CD14-positive monocyte (primary cell): ENCODE measurements around the gene EXOC4. TPM values are rescaled to one million over a fixed set of nuclear protein-coding genes. Genes with fewer than 3 reads are reported as not detected.

Source experiments
- DNase-seq, 3 donors: peaks; one replicate each; pipeline ENCODE4 v3.0.0-alpha.2; 2011 to 2022
- H2AFZ ChIP-seq: 2 replicates; pipeline ENCODE4 v1.6.0; 2012; ENCODE audit warnings: mild to moderate bottlenecking, low read depth, low read length, inconsistent platforms; ENCODE audit not compliant: insufficient read depth, poor library complexity, severe bottlenecking
- H3K27ac ChIP-seq, 2 donors: 1 replicate in 1 of 2; 2 replicates in 1 of 2; pipeline ENCODE4 v1.5.1; 2012 to 2013; ENCODE audit warnings: low read length in 2 of 2, control low read depth in 1 of 2, inconsistent platforms in 1 of 2, low read depth in 1 of 2, mild to moderate bottlenecking in 1 of 2
- H3K27me3 ChIP-seq, 2 donors: one replicate each; pipeline versions ENCODE4 v1.6.0 to v1.6.1; 2011 to 2013; ENCODE audit warnings: low read length in 2 of 2; ENCODE audit not compliant: control insufficient read depth in 2 of 2, insufficient read depth in 2 of 2
- H3K36me3 ChIP-seq, 2 donors: replicated peaks in 1 of 2; 1 replicate in 1 of 2; 2 replicates in 1 of 2; pipeline versions ENCODE4 v1.5.1 to v1.6.1; 2012 to 2013; ENCODE audit warnings: low read length in 2 of 2, control low read depth in 1 of 2, inconsistent platforms in 1 of 2, mild to moderate bottlenecking in 1 of 2; ENCODE audit not compliant: insufficient read depth in 2 of 2, control insufficient read depth in 1 of 2
- H3K4me1 ChIP-seq, 2 donors: 1 replicate in 1 of 2; 2 replicates in 1 of 2; pipeline versions ENCODE4 v1.5.1 to v1.6.1; 2012 to 2013; ENCODE audit warnings: low read length in 2 of 2, control low read depth in 1 of 2, inconsistent platforms in 1 of 2, mild to moderate bottlenecking in 1 of 2, moderate library complexity in 1 of 2; ENCODE audit not compliant: insufficient read depth in 2 of 2, control insufficient read depth in 1 of 2
- H3K4me2 ChIP-seq: replicated peaks from 2 replicates; pipeline ENCODE3; 2012; ENCODE audit warnings: low read length, moderate library complexity, mild to moderate bottlenecking; ENCODE audit not compliant: poor library complexity, severe bottlenecking; ENCODE audit errors: extremely low read depth
- H3K4me3 ChIP-seq, 3 experiments: fragments of 200-600 bp in 1 of 3; sonication (generic) in 1 of 3; replicated peaks in 1 of 3; 1 replicate in 2 of 3; 2 replicates in 1 of 3; pipeline ENCODE4 v1.5.1; 2011 to 2013; ENCODE audit warnings: low read length in 3 of 3, mild to moderate bottlenecking in 3 of 3, control low read depth in 2 of 3, low read depth in 2 of 3, inconsistent platforms in 1 of 3, moderate library complexity in 1 of 3
- H3K79me2 ChIP-seq: 2 replicates; pipeline ENCODE4 v1.6.0; 2012; ENCODE audit warnings: mild to moderate bottlenecking, control low read depth, inconsistent platforms, low read length, moderate library complexity; ENCODE audit not compliant: insufficient read depth
- H3K9ac ChIP-seq: 2 replicates; pipeline ENCODE4 v1.6.0; 2017; ENCODE audit warnings: low read length, mild to moderate bottlenecking; ENCODE audit not compliant: insufficient read depth, poor library complexity, severe bottlenecking
- H3K9me3 ChIP-seq, 2 donors: replicated peaks in 1 of 2; 1 replicate in 1 of 2; 2 replicates in 1 of 2; pipeline versions ENCODE4 v1.5.1 to v1.6.1; 2012 to 2013; ENCODE audit warnings: low read length in 2 of 2, control low read depth in 1 of 2; ENCODE audit not compliant: control insufficient read depth in 1 of 2, insufficient read depth in 1 of 2
- H4K20me1 ChIP-seq: 2 replicates; pipeline ENCODE4 v1.6.0; 2012; ENCODE audit warnings: mild to moderate bottlenecking, low read length, control low read depth, moderate library complexity; ENCODE audit not compliant: insufficient read depth
- H3K27ac Mint-ChIP-seq, 7 donors: one replicate each; pipeline ENCODE4 v1.8.0; 2020; ENCODE audit warnings: mild to moderate bottlenecking in 7 of 7, mixed read lengths in 7 of 7, moderate library complexity in 6 of 7, inconsistent platforms in 2 of 7
- H3K27me3 Mint-ChIP-seq, 3 donors: one replicate each; pipeline ENCODE4 v1.8.0; 2021 to 2022; ENCODE audit warnings: low read depth in 3 of 3, mild to moderate bottlenecking in 3 of 3, mixed read lengths in 3 of 3, moderate library complexity in 3 of 3, inconsistent platforms in 1 of 3
- H3K36me3 Mint-ChIP-seq, 2 donors: one replicate each; pipeline ENCODE4 v1.8.0; 2020; ENCODE audit warnings: mixed read lengths in 2 of 2, inconsistent platforms in 1 of 2, mild to moderate bottlenecking in 1 of 2
- H3K4me1 Mint-ChIP-seq: one replicate; pipeline ENCODE4 v1.8.0; 2020; ENCODE audit warnings: mild to moderate bottlenecking, mixed read lengths
- H3K4me3 Mint-ChIP-seq, 2 donors: one replicate each; pipeline ENCODE4 v1.8.0; 2020; ENCODE audit warnings: mild to moderate bottlenecking in 2 of 2, mixed read lengths in 2 of 2, moderate library complexity in 1 of 2
- H3K9me3 Mint-ChIP-seq, 7 donors: one replicate each; pipeline ENCODE4 v1.8.0; 2020 to 2022; ENCODE audit warnings: mixed read lengths in 7 of 7, mild to moderate bottlenecking in 6 of 7, moderate library complexity in 6 of 7, inconsistent platforms in 2 of 7
- WGBS: methylation state at CpG from one replicate; pipeline ENCODE4 v1.1.5; 2013; ENCODE audit warnings: missing lambda C conversion rate; ENCODE audit not compliant: insufficient coverage; 5-methylcytosine and 5-hydroxymethylcytosine counted together
- intact Hi-C, 2 donors: fragments of 100-400 bp; cut with micrococcal nuclease; formaldehyde crosslinking; loops; one replicate each; pipeline versions ENCODE4 v1.15.0 to v1.15.1; 2023
- polyA plus RNA-seq, 3 donors: library from polyadenylated mRNA; depleted of rRNA in 1 of 3; unstranded in 2 of 3; stranded (reverse) in 1 of 3; fragments of 300-500 nt in 2 of 3; fragments of >200 nt in 1 of 3; fragmentation: Illumina TruSeq in 2 of 3; gene quantifications; 1 replicate in 2 of 3; 2 replicates in 1 of 3; pipeline ENCODE4 v1.2.3, GENCODE V29; 2012 to 2021
- TF ChIP-seq, protein P1 (sequence below): fragments of 200-600 bp; IDR thresholded peaks from one replicate; pipeline ENCODE4 v1.8.0; 2022; ENCODE audit warnings: antibody characterized with exemption, mild to moderate bottlenecking

Gene EXOC4
- polyA plus RNA-seq, 3 donors, result 20.6 to 22.3 (median 22.3) TPM

DNA sequence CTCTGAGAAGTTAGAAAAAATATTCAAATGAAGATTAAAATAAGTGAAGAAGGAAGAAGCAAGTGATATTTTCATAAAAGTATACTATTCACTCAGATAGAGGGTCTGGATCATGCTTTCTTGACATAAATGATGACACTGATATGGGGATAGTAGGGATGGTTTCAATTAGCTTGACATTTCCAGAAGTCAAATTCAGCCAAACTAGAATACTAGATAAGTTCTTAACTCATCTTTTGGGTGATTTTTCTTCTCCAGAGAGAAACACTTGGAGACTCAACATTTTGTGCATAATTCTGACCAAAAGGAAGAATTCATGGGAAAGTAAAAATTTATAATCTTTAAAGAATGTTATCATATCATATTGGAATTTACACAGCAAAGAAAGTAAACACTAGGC, 722.3 kb downstream of the EXOC4 start:
- Histone ChIP-seq H2AFZ (no peak overlapping the region), H3K9ac (no peak overlapping the region), H3K79me2 (no peaks in the 10 kb centered on the region), H3K27ac (no peak overlapping the region), H3K9me3 (no peaks in the 10 kb centered on the region), H4K20me1 (no peaks in the 10 kb centered on the region), H3K36me3 (no peaks in the 10 kb centered on the region), H3K4me3 (no peak overlapping the region), H3K4me2 (no peak overlapping the region), H3K27me3 (no peaks in the 10 kb centered on the region), H3K4me1 (no peaks in the 10 kb centered on the region)
- peaks cover 0 to 5% (median under 1%) of the 10 kb centered on the region in 7 donors for H3K9me3 Mint-ChIP-seq
- TF ChIP-seq, protein P1, sequence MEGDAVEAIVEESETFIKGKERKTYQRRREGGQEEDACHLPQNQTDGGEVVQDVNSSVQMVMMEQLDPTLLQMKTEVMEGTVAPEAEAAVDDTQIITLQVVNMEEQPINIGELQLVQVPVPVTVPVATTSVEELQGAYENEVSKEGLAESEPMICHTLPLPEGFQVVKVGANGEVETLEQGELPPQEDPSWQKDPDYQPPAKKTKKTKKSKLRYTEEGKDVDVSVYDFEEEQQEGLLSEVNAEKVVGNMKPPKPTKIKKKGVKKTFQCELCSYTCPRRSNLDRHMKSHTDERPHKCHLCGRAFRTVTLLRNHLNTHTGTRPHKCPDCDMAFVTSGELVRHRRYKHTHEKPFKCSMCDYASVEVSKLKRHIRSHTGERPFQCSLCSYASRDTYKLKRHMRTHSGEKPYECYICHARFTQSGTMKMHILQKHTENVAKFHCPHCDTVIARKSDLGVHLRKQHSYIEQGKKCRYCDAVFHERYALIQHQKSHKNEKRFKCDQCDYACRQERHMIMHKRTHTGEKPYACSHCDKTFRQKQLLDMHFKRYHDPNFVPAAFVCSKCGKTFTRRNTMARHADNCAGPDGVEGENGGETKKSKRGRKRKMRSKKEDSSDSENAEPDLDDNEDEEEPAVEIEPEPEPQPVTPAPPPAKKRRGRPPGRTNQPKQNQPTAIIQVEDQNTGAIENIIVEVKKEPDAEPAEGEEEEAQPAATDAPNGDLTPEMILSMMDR, result no peak
- peaks cover 2 to 5% of the 10 kb centered on the region in 2 donors for H3K36me3 Mint-ChIP-seq
- no peak overlapping the region for H3K27ac Mint-ChIP-seq
- no peak overlapping the region for H3K4me3 Mint-ChIP-seq
- peaks cover 2% of the 10 kb centered on the region for H3K4me1 Mint-ChIP-seq
- peaks cover 0 to 2% (median 0%) of the 10 kb centered on the region in 3 donors for H3K27me3 Mint-ChIP-seq
- intact Hi-C loops, result no loop called here
- DNase-seq, result no peak

DNA sequence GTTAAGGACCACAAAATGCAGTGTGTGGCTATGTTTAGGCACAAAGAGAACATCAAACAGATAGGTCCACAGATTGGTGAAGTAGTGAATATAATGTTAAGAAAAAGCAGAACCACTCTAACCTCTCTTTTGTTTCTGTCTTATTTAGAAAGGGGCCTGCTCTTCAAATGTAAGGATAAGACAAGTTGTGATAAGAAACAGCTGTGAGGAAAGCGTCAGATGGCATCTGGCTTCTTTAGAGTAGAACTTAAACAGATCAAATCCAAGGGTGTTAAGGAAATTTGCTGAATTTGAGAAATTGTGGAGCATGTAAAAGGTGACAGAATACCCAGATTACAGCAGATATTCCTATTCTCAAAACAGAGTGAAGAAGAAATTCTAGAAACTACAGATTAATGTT, 723.3 kb downstream of the EXOC4 start:
- no peak overlapping the region for H3K27ac Mint-ChIP-seq
- 100% methylated on average over 1 of the region's 1 CpG for WGBS
- no peaks in the 10 kb centered on the region for H3K4me1 ChIP-seq

More for the DNA sequence above, 723.3 kb downstream of the EXOC4 start:
- H4K20me1 ChIP-seq, result no peaks in the 10 kb centered on the region
- Mint-ChIP-seq H3K27me3 (peaks cover 0 to 2% (median 0%) of the 10 kb centered on the region in 3 donors), H3K4me3 (no peak overlapping the region), H3K4me1 (peaks cover 2% of the 10 kb centered on the region), H3K9me3 (peaks cover 0 to 2% (median 1%) of the 10 kb centered on the region in 7 donors), H3K36me3 (peaks cover under 1 to 2% of the 10 kb centered on the region in 2 donors)
- no peak for DNase-seq
- no peak overlapping the region for H2AFZ ChIP-seq
- TF ChIP-seq, protein P1, result no peak
- no peaks in the 10 kb centered on the region for H3K79me2 ChIP-seq
- no peak overlapping the region for H3K9ac ChIP-seq
- H3K4me2 ChIP-seq, result no peak overlapping the region
- intact Hi-C loops, result no loop called here
- no peaks in the 10 kb centered on the region for H3K27me3 ChIP-seq
- no peak overlapping the region for H3K27ac ChIP-seq
- no peaks in the 10 kb centered on the region for H3K9me3 ChIP-seq
- H3K36me3 ChIP-seq, result no peaks in the 10 kb centered on the region
- no peak overlapping the region for H3K4me3 ChIP-seq
